Neuronal stem cell (in vitro differentiated cells): ENCODE measurements around the gene THSD4.

ENCODE experiments used
- DNase-seq: peaks from one replicate; pipeline ENCODE4 v3.0.0-alpha.2; 2013; ENCODE audit warnings: low spot score
- H2AFZ ChIP-seq: one replicate; pipeline ENCODE4 v1.6.1; 2013; ENCODE audit warnings: mild to moderate bottlenecking, low read length, inconsistent platforms
- H2AK5ac ChIP-seq: 2 replicates; pipeline ENCODE4 v1.6.1; 2013; ENCODE audit warnings: low read depth, mild to moderate bottlenecking, inconsistent platforms, low read length, moderate library complexity, mixed read lengths
- H2BK120ac ChIP-seq: 2 replicates; pipeline ENCODE4 v1.6.1; 2013; ENCODE audit warnings: low read depth, mild to moderate bottlenecking, inconsistent platforms, low read length, moderate library complexity, mixed read lengths
- H2BK12ac ChIP-seq: one replicate; pipeline ENCODE4 v1.6.1; 2013; ENCODE audit warnings: low read length, inconsistent platforms
- H2BK15ac ChIP-seq: 2 replicates; pipeline ENCODE4 v1.6.1; 2013; ENCODE audit warnings: mild to moderate bottlenecking, low read length, inconsistent platforms, mixed read lengths
- H2BK5ac ChIP-seq: one replicate; pipeline ENCODE4 v1.6.1; 2013; ENCODE audit warnings: inconsistent platforms, mild to moderate bottlenecking, low read length, moderate library complexity
- H3K14ac ChIP-seq: one replicate; pipeline ENCODE4 v1.6.1; 2013; ENCODE audit warnings: low read length, inconsistent platforms
- H3K18ac ChIP-seq: 2 replicates; pipeline ENCODE4 v1.6.1; 2013; ENCODE audit warnings: low read length, inconsistent platforms
- H3K23ac ChIP-seq: 2 replicates; pipeline ENCODE4 v1.6.1; 2013; ENCODE audit warnings: low read depth, mild to moderate bottlenecking, mixed read lengths, low read length, inconsistent platforms; ENCODE audit not compliant: poor library complexity
- H3K27ac ChIP-seq: replicated peaks from 3 replicates; pipeline ENCODE4 v1.5.1; 2013; ENCODE audit warnings: low read length, inconsistent platforms
- H3K27me3 ChIP-seq, 3 experiments: 2 replicates each; pipeline ENCODE4 v1.6.1; 2013; ENCODE audit warnings: low read length in 3 of 3, mild to moderate bottlenecking in 2 of 3, inconsistent platforms in 1 of 3, low read depth in 1 of 3, mixed read lengths in 1 of 3, moderate library complexity in 1 of 3; ENCODE audit not compliant: control insufficient read depth in 3 of 3, insufficient read depth in 3 of 3
- H3K36me3 ChIP-seq, 2 donors: replicated peaks in 1 of 2; 2 replicates each; pipeline ENCODE4 v1.6.1; 2013; ENCODE audit warnings: low read length in 2 of 2; ENCODE audit not compliant: control insufficient read depth in 2 of 2, insufficient read depth in 2 of 2
- H3K4ac ChIP-seq: 2 replicates; pipeline ENCODE4 v1.6.1; 2013; ENCODE audit warnings: inconsistent platforms, mild to moderate bottlenecking, low read length, moderate library complexity
- H3K4me1 ChIP-seq, 2 donors: 1 replicate in 1 of 2; 2 replicates in 1 of 2; pipeline ENCODE4 v1.6.1; 2013; ENCODE audit warnings: low read length in 2 of 2, low read depth in 1 of 2; ENCODE audit not compliant: control insufficient read depth in 2 of 2, insufficient read depth in 1 of 2
- H3K4me2 ChIP-seq: one replicate; pipeline ENCODE4 v1.6.1; 2013; ENCODE audit warnings: mild to moderate bottlenecking, low read length, inconsistent platforms; ENCODE audit not compliant: insufficient read depth, poor library complexity, severe bottlenecking
- H3K4me3 ChIP-seq, 2 donors: 2 replicates each; pipeline ENCODE4 v1.5.1; 2013; ENCODE audit warnings: low read length in 2 of 2, mild to moderate bottlenecking in 2 of 2, inconsistent platforms in 1 of 2, moderate library complexity in 1 of 2
- H3K79me1 ChIP-seq: one replicate; pipeline ENCODE4 v1.6.1; 2013; ENCODE audit warnings: low read depth, mild to moderate bottlenecking, inconsistent platforms, low read length, moderate library complexity
- H3K9ac ChIP-seq: one replicate; pipeline ENCODE4 v1.6.1; 2013; ENCODE audit warnings: mild to moderate bottlenecking, low read depth, low read length, inconsistent platforms; ENCODE audit not compliant: poor library complexity
- H3K9me3 ChIP-seq, 2 donors: replicated peaks in 1 of 2; 2 replicates each; pipeline versions ENCODE3 to v1.6.1; 2013; ENCODE audit warnings: low read length in 2 of 2, mild to moderate bottlenecking in 2 of 2, inconsistent platforms in 1 of 2, low read depth in 1 of 2, mixed read lengths in 1 of 2, moderate library complexity in 1 of 2; ENCODE audit not compliant: control insufficient read depth in 2 of 2, insufficient read depth in 1 of 2
- H4K8ac ChIP-seq: one replicate; pipeline ENCODE4 v1.6.1; 2013; ENCODE audit warnings: low read depth, mild to moderate bottlenecking, inconsistent platforms, low read length, moderate library complexity
- H4K91ac ChIP-seq: one replicate; pipeline ENCODE4 v1.6.1; 2013; ENCODE audit warnings: low read length, low read depth, mild to moderate bottlenecking, inconsistent platforms; ENCODE audit not compliant: poor library complexity
- WGBS, 2 donors: extraction: QIAGEN DNeasy Blood & Tissue Kit; methylation state at CpG; one replicate each; pipeline ENCODE4 v1.1.7; 2013; ENCODE audit warnings: missing lambda C conversion rate in 2 of 2, mixed read lengths in 1 of 2; ENCODE audit not compliant: insufficient read length in 2 of 2, insufficient replicate concordance in 1 of 2; ENCODE audit errors: extremely low coverage in 2 of 2; 5-methylcytosine and 5-hydroxymethylcytosine counted together

The THSD4 gene

GRCh38 chr15:71461748-71462147 lies 346.5 kb downstream of the THSD4 start:
- Histone ChIP-seq H2BK120ac (no peak overlapping the region), H3K14ac (no peak overlapping the region)
- no CpG with 5 or more reads among the region's 1 CpG for WGBS, 2 donors

DNA sequence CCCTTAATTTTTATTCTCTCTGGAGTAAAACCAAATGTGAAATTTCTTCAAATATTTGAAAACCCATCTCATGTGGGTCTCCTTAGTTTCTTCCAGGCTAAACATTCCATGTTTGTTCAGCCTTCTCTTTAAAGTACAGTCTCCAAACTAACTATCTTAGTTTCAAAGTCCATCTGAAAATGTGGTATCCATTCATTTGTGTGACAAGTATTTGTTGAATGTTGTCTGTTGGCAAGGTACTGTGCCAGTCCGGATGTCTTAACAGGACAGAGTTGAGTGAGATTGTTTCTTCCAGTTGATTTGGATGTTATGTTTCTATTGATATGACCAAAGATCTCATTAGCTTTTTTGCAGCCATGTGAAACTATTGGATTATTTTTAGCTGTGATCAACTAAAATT lies 347.4 kb downstream of the THSD4 start:
- Histone ChIP-seq H3K27ac (no peak overlapping the region), H2BK15ac (no peak overlapping the region), H3K4me3 (no peak overlapping the region), H2BK5ac (no peak overlapping the region), H3K9ac (no peak overlapping the region), H4K8ac (no peak overlapping the region), H3K27me3 (peaks cover 0 to 23% (median 0%) of the 10 kb centered on the region in 3 experiments), H3K4me2 (no peak overlapping the region), H2AK5ac (no peak overlapping the region), H2AFZ (no peak overlapping the region), H3K36me3 (no peaks in the 10 kb centered on the region), H4K91ac (no peak overlapping the region), H3K9me3 (no peaks in the 10 kb centered on the region), H3K18ac (no peak overlapping the region), H2BK12ac (no peak overlapping the region), H3K23ac (no peak overlapping the region), H3K4ac (no peak overlapping the region), H3K79me1 (no peaks in the 10 kb centered on the region), H3K14ac (no peak overlapping the region), H3K4me1 (peaks cover 0 to 3% of the 10 kb centered on the region in 2 donors), H2BK120ac (no peak overlapping the region)
- no peak for DNase-seq
- no CpG with 5 or more reads among the region's 1 CpG for WGBS, 2 donors

More at GRCh38 chr15:71461748-71462147, 346.5 kb downstream of the THSD4 start:
- Histone ChIP-seq H4K8ac (no peak overlapping the region), H4K91ac (no peak overlapping the region), H3K4me2 (no peak overlapping the region), H2BK15ac (no peak overlapping the region), H3K36me3 (no peaks in the 10 kb centered on the region), H3K27ac (no peak overlapping the region), H3K4ac (no peak overlapping the region), H3K18ac (no peak overlapping the region), H2BK12ac (no peak overlapping the region), H3K9ac (no peak overlapping the region), H2BK5ac (no peak overlapping the region), H3K79me1 (no peaks in the 10 kb centered on the region), H3K4me1 (peaks cover 0 to 3% of the 10 kb centered on the region in 2 donors), H3K4me3 (no peak overlapping the region), H3K9me3 (no peaks in the 10 kb centered on the region), H2AFZ (no peak overlapping the region), H2AK5ac (no peak overlapping the region), H3K23ac (no peak overlapping the region), H3K27me3 (peaks cover 0 to 28% (median 0%) of the 10 kb centered on the region in 3 experiments)
- no peak for DNase-seq

DNA sequence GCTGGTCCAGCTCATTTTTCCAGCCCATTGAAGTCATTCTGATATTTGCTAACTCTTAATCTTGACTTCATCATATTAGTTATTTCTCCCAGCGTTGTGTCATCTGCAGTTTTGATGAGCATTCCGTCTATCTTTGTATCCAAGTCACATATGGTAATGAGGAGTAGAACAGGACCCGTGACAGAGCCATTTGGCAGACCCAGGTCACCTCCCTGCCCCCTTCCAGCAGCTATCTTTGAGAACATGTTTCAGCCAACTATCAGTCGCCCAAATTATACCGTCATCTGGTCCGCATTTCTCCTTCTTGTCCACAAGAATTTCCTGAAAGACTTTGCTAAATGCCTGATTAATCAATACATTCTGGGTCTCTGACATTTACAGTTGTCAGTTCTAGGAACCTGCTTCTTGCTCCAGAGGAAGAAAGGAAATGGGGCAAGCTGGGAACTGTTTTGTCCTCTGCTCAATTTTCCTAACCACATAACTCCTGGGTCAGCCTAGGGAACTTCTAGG lies 347.9 kb downstream of the THSD4 start:
- Histone ChIP-seq H2BK15ac (no peak overlapping the region), H4K91ac (no peak overlapping the region), H3K18ac (no peak overlapping the region), H3K4ac (no peak overlapping the region), H3K27ac (no peak overlapping the region), H3K4me2 (no peak overlapping the region), H2BK120ac (no peak overlapping the region), H2BK12ac (no peak overlapping the region), H3K79me1 (no peaks in the 10 kb centered on the region), H4K8ac (no peak overlapping the region), H3K14ac (no peak overlapping the region), H2AK5ac (no peak overlapping the region), H2AFZ (no peak overlapping the region), H3K4me1 (peaks cover 0 to 3% of the 10 kb centered on the region in 2 donors), H3K9me3 (no peaks in the 10 kb centered on the region), H2BK5ac (no peak overlapping the region), H3K27me3 (peaks cover 0 to 21% (median 0%) of the 10 kb centered on the region in 3 experiments), H3K23ac (no peak overlapping the region), H3K36me3 (no peaks in the 10 kb centered on the region), H3K9ac (no peak overlapping the region), H3K4me3 (no peak overlapping the region)
- DNase-seq, result no peak
- WGBS, 2 donors, result no CpG with 5 or more reads among the region's 6 CpGs

GRCh38 chr15:71465131-71465955 lies 350.1 kb downstream of the THSD4 start:
- Histone ChIP-seq H3K36me3 (no peaks in the 10 kb centered on the region), H2BK15ac (no peak overlapping the region), H3K4ac (no peak overlapping the region), H3K4me2 (no peak overlapping the region), H3K9ac (no peak overlapping the region), H4K8ac (no peak overlapping the region), H4K91ac (no peak overlapping the region), H3K27ac (no peak overlapping the region), H3K27me3 (peaks cover 0 to 21% (median 0%) of the 10 kb centered on the region in 3 experiments), H3K23ac (no peak overlapping the region), H2BK12ac (no peak overlapping the region), H3K4me1 (peaks cover 0 to 3% of the 10 kb centered on the region in 2 donors), H3K14ac (no peak overlapping the region), H3K9me3 (no peaks in the 10 kb centered on the region), H3K4me3 (no peak overlapping the region), H2AK5ac (no peak overlapping the region), H3K18ac (no peak overlapping the region), H2AFZ (no peak overlapping the region), H2BK5ac (no peak overlapping the region), H3K79me1 (no peaks in the 10 kb centered on the region), H2BK120ac (no peak overlapping the region)
- whole genome bisulfite sequencing, 2 donors, result no CpG with 5 or more reads among the region's 3 CpGs
- no peak for DNase-seq
